GM18519 (cell line): Measurements from ENCODE around the gene OR4C11.
A peak's percentile ranks its signal among the peaks of the same experiment; 100 is the strongest.

Experiments used
- ATAC-seq: cut with Tn5 transposase; IDR thresholded peaks from one replicate; pipeline ENCODE4 v1.9.1; 2021; ENCODE audit warnings: mild to moderate bottlenecking, moderate library complexity; ENCODE audit not compliant: unreplicated experiment, low FRiP score

Gene OR4C11, protein sequence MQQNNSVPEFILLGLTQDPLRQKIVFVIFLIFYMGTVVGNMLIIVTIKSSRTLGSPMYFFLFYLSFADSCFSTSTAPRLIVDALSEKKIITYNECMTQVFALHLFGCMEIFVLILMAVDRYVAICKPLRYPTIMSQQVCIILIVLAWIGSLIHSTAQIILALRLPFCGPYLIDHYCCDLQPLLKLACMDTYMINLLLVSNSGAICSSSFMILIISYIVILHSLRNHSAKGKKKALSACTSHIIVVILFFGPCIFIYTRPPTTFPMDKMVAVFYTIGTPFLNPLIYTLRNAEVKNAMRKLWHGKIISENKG

DNA sequence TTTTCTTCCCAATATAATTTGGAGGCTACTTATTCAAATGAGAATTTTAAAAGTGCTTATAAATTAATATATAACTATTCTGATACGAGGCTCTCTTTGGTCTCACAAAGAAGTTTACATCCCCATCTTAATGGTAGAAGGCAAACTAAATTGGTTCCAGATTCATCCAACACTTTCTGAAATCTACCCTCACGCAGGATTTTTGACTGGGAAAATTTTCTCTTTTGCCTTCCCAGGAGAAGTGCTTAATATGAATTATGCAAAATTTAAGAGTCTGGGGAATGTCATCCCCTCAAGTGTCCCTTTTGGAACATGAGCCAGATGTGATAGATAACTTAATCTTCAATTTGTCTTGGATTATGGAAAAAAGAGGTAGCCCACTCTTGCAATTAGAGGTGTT, at the start of gene OR4C11:
TSS of gene OR4C11 (minus strand) at position 101 of the 400 bp plus-strand sequence. CDS start 3,272 bp downstream, outside the sequence.
- ATAC-seq: no peak

- ATAC-seq: no peak
Observed at GRCh38 chr11:55655096-55655495, 47.7 kb upstream of the OR4C11 start.

DNA sequence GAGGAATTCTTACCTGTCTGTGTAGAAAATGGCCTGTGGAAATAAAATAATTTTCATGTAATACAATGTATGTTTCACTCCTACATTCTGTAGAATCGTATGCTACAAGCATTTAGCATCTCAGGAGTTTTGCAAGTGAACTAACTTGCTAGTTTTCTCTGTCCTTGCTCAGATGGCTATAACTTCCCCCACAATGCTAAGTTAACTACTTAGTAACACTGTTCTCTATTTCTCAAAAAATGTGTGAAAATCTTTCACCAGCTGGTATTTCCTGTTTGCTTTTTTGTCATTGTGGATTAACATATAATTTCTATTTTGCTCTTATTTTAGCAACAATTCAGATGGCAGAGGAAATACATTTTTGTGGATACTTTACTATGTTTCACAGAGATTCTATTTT, 45.1 kb upstream of the OR4C11 start:
- ATAC-seq: no peak

GRCh38 chr11:55648027-55648426, 40.6 kb upstream of the OR4C11 start, which contains the start of gene OR4S2:
OR4S2 (plus strand) TSS chr11:55648327; CDS start chr11:55650904, 2,577 bp downstream.
- ATAC-seq: no peak

GRCh38 chr11:55634813-55635212, 27.4 kb upstream of the OR4C11 start, which contains the start of gene OR4P4:
OR4P4 (plus strand) TSS chr11:55635113.
- no peak for ATAC-seq

- no peak for ATAC-seq
Observed at GRCh38 chr11:55624531-55624930, 17.1 kb upstream of the OR4C11 start.

DNA sequence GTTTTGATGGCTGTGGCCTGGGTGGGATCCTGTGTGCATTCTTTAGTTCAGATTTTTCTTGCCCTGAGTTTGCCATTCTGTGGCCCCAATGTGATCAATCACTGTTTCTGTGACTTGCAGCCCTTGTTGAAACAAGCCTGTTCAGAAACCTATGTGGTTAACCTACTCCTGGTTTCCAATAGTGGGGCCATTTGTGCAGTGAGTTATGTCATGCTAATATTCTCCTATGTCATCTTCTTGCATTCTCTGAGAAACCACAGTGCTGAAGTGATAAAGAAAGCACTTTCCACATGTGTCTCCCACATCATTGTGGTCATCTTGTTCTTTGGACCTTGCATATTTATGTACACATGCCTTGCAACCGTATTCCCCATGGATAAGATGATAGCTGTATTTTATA, 34.9 kb downstream of the OR4C11 start:
- ATAC-seq: peak; percentile 72

DNA sequence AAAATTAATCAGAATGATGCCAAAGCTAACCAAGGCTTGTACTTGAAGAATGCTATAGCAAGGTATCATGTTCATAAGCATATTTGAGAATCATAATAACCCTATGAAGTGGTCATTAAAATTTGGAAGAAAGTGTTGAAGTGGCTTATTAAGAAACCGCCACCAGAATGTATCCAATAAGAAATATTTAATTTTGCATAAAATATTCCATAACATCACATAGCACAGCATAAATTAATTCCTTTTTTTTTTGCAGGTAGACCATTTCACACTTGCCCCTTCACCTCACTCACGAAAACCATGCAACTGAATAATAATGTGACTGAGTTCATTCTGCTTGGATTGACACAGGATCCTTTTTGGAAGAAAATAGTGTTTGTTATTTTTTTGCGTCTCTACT, 35.6 kb downstream of the OR4C11 start, which contains the start of gene OR4C16:
TSS of gene OR4C16 (plus strand) at position 301 of the 400 bp plus-strand sequence. CDS start at position 301, 0 bp downstream.
- no peak for ATAC-seq

GRCh38 chr11:55554169-55554568, 53.3 kb downstream of the OR4C11 start, which contains the start of gene OR4C15:
OR4C15 (plus strand) TSS chr11:55554469; CDS start chr11:55554469, 0 bp downstream.
- ATAC-seq: no peak
